ENCODE data around the gene CLDN9. TPM values are rescaled to one million over a fixed set of nuclear protein-coding genes. Genes with fewer than 3 reads are reported as not detected.

Gene CLDN9
- total RNA-seq, 1 donor from 2014 or later, result 3.3 TPM

- no peak for DNase-seq (ENCODE audit: low spot score)
Measured at GRCh38 chr16:2996298-2996697, 16.4 kb upstream of the CLDN9 start.

GRCh38 chr16:2999929-3000328 is 12.8 kb upstream of the CLDN9 start:
- DNase-seq (ENCODE audit: low spot score), result no peak

GRCh38 chr16:3000540-3000939 is 12.2 kb upstream of the CLDN9 start:
- no peak for DNase-seq (ENCODE audit: low spot score)

- no peak for DNase-seq (ENCODE audit: low spot score)
Measured at GRCh38 chr16:3001316-3001715, 11.4 kb upstream of the CLDN9 start.

GRCh38 chr16:3003582-3004270 is 9.0 kb upstream of the CLDN9 start:
- peak; percentile 98 for DNase-seq (ENCODE audit: low spot score)

- DNase-seq (ENCODE audit: low spot score), result no peak
Measured at GRCh38 chr16:3004319-3004718, 8.4 kb upstream of the CLDN9 start.

GRCh38 chr16:3004781-3005284 is 7.9 kb upstream of the CLDN9 start:
- DNase-seq (ENCODE audit: low spot score), result no peak

- DNase-seq (ENCODE audit: low spot score), result peak; percentile 72
Measured at GRCh38 chr16:3007059-3007956, 5.4 kb upstream of the CLDN9 start.

- no peak for DNase-seq (ENCODE audit: low spot score)
Measured at GRCh38 chr16:3007957-3008689, 4.6 kb upstream of the CLDN9 start.

GRCh38 chr16:3008690-3009037 is 4.1 kb upstream of the CLDN9 start:
- DNase-seq (ENCODE audit: low spot score), result no peak

- DNase-seq (ENCODE audit: low spot score), result peak; percentile 62
Measured at GRCh38 chr16:3009568-3010390, 2.9 kb upstream of the CLDN9 start.

GRCh38 chr16:3010510-3010909 is 2.2 kb upstream of the CLDN9 start:
- no peak for DNase-seq (ENCODE audit: low spot score)

- DNase-seq (ENCODE audit: low spot score), result no peak
Measured at GRCh38 chr16:3012246-3012645, 477 bp upstream of the CLDN9 start.

- no peak for DNase-seq (ENCODE audit: low spot score)
Measured at GRCh38 chr16:3013491-3013951, 798 bp downstream of the CLDN9 start.

GRCh38 chr16:3013998-3014690 is 1.4 kb downstream of the CLDN9 start:
- DNase-seq (ENCODE audit: low spot score), result no peak

- DNase-seq (ENCODE audit: low spot score), result no peak
Measured at GRCh38 chr16:3014971-3015370, 2.2 kb downstream of the CLDN9 start.

- no peak for DNase-seq (ENCODE audit: low spot score)
Measured at GRCh38 chr16:3015865-3016521, 3.3 kb downstream of the CLDN9 start.

GRCh38 chr16:3017344-3017743 is 4.6 kb downstream of the CLDN9 start:
- DNase-seq (ENCODE audit: low spot score), result no peak

GRCh38 chr16:3017794-3018506 is 5.2 kb downstream of the CLDN9 start, which contains the start of gene CLDN6:
Gene CLDN6 (minus strand): TSS chr16:3018183. CDS start chr16:3016021, 2,162 bp downstream.
- DNase-seq (ENCODE audit: low spot score), result no peak
